Ishikawa (cell line): ENCODE results near the gene GPR84.

Source experiments
- CEBPB ChIP-seq: IDR thresholded peaks from 2 replicates; pipeline ENCODE4 v1.6.1; 2012
- CREB1 ChIP-seq: IDR thresholded peaks from 2 replicates; pipeline ENCODE4 v1.6.1; 2012; ENCODE audit warnings: low read depth
- EGR1 ChIP-seq: IDR thresholded peaks from 2 replicates; pipeline ENCODE4 v1.6.1; 2012
- EP300 ChIP-seq: IDR thresholded peaks from 2 replicates; pipeline ENCODE4 v1.6.1; 2012; ENCODE audit warnings: borderline replicate concordance
- FOXM1 ChIP-seq: IDR thresholded peaks from 2 replicates; pipeline ENCODE4 v1.6.1; 2012; ENCODE audit warnings: low read depth, borderline replicate concordance
- MAX ChIP-seq: IDR thresholded peaks from 2 replicates; pipeline ENCODE4 v1.6.1; 2012
- NFIC ChIP-seq: IDR thresholded peaks from 2 replicates; pipeline ENCODE4 v1.6.1; 2012
- RAD21 ChIP-seq: IDR thresholded peaks from 2 replicates; pipeline ENCODE4 v1.6.1; 2012; ENCODE audit warnings: low read depth
- REST ChIP-seq: IDR thresholded peaks from 2 replicates; pipeline ENCODE4 v1.6.1; 2012; ENCODE audit warnings: low read depth, mild to moderate bottlenecking
- TAF1 ChIP-seq: IDR thresholded peaks from 2 replicates; pipeline ENCODE4 v1.6.1; 2012; ENCODE audit warnings: low read depth, mild to moderate bottlenecking
- TCF12 ChIP-seq: IDR thresholded peaks from 2 replicates; pipeline ENCODE4 v1.6.1; 2012; ENCODE audit warnings: low read depth
- TEAD4 ChIP-seq: IDR thresholded peaks from 2 replicates; pipeline ENCODE4 v1.6.1; 2012
- YY1 ChIP-seq: IDR thresholded peaks from 2 replicates; pipeline ENCODE4 v1.6.1; 2012; ENCODE audit warnings: low read depth
- ZBTB7A ChIP-seq: IDR thresholded peaks from 2 replicates; pipeline ENCODE4 v1.6.1; 2012; ENCODE audit warnings: low read depth
- TF ChIP-seq, protein P1 (sequence below): IDR thresholded peaks from 2 replicates; pipeline ENCODE4 v1.6.1; 2012

Gene GPR84

DNA sequence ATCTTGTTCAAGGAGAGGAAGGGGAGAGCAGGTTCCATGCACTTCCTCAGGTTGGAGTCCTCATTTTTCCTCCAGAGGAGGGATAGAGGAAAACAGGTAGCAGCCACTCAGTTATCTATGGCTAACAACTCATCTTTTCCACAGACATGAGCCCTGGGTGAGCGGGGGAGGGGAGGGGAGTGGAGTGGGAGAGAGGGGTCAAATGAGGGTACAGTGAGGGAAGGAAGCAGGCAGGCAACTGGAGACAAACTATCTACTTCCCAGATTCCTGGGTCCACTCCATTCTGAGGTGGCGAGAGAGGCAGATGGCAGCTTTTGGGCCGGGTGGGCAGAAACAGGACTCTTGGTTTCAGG, 22.8 kb upstream of the GPR84 start:
- no peak for TF ChIP-seq FOXM1
- TF ChIP-seq NFIC, result no peak
- no peak for TF ChIP-seq RAD21
- no peak for TF ChIP-seq EGR1
- TF ChIP-seq CEBPB, result no peak
- TF ChIP-seq YY1, result no peak
- no peak for TF ChIP-seq EP300
- no peak for TF ChIP-seq TAF1
- TF ChIP-seq CREB1, result no peak
- TF ChIP-seq TEAD4, result no peak
- no peak for TF ChIP-seq REST
- no peak for TF ChIP-seq ZBTB7A
- TF ChIP-seq TCF12, result no peak
- no peak for TF ChIP-seq MAX
- TF ChIP-seq, protein P1, sequence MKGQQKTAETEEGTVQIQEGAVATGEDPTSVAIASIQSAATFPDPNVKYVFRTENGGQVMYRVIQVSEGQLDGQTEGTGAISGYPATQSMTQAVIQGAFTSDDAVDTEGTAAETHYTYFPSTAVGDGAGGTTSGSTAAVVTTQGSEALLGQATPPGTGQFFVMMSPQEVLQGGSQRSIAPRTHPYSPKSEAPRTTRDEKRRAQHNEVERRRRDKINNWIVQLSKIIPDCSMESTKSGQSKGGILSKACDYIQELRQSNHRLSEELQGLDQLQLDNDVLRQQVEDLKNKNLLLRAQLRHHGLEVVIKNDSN, result no peak

DNA sequence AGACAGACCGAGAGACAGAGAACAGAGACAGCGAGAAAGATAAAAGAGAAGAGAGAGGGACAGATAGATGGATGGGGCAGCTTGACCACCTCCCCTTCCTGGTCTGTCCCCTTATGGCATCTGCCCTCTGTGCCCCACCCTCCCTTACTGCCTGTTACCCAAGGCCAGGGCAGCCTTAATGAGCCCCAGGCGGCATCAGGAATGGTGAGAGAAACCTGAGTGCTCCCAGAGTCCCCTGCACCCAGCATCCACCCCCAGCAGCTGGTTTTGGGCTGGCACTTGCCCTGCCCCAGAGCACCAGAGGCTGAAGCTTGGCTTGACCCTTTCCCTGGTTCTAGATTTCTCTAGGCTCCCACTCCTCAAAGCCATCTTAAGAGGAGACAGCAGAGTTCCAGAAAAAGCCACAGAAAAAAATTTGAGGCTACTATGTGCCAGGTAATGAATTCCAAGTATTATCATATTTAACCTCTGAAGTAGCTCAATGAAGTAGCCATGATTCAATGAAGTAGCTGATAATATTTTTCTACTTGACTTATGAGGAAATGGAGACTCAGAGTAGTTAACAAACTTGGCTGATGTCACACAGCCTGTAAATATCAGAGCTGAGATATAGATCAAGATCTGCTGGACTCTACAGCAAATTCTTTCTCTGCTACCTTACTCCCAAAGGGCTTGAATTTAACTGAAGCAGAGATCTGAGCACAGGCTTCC, 22.3 kb upstream of the GPR84 start:
- TF ChIP-seq TAF1 (no peak), YY1 (no peak), CEBPB (no peak), MAX (no peak), CREB1 (no peak), EP300 (no peak), NFIC (no peak), TCF12 (no peak)
- TF ChIP-seq, protein P1, result no peak

DNA sequence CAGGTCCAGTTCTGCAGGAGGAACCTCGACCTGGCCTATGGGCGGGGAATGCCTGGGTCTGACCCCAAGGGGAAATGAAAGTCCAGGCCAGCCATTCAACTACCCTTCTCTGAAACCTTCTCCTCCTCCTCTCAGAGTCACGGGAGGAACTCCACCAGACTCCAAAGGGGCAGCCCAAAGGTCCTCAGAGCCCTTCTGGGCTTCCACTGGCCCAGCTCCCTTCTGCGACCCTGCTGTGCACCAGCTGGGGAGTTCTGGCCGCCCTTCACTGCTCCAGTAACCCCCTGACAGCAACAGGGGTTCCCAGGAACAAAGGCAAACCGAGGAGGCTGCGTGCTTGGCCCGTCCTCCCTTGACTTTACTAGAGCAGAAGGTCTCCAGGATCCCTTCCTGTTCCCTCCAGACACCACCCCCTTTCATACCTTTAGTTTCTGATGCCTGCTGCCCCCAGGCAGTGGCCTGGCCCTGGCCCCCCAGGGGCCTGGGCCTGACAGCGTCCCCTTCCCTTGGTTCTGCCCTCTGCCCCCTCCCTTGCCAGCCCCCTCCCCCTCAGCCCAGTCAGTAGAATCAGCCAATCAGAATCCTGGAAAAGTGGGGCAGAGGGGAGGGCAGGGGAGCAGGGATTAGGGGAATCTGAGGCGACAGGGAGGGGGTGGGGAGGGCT, 21.1 kb upstream of the GPR84 start:
- no peak for TF ChIP-seq EP300
- no peak for TF ChIP-seq CEBPB
- no peak for TF ChIP-seq EGR1
- no peak for TF ChIP-seq TCF12
- TF ChIP-seq MAX, result no peak
- TF ChIP-seq YY1, result no peak
- no peak for TF ChIP-seq TEAD4
- TF ChIP-seq FOXM1, result no peak
- no peak for TF ChIP-seq NFIC
- TF ChIP-seq CREB1, result no peak
- no peak for TF ChIP-seq TAF1
- no peak for TF ChIP-seq REST
- no peak for TF ChIP-seq ZBTB7A

DNA sequence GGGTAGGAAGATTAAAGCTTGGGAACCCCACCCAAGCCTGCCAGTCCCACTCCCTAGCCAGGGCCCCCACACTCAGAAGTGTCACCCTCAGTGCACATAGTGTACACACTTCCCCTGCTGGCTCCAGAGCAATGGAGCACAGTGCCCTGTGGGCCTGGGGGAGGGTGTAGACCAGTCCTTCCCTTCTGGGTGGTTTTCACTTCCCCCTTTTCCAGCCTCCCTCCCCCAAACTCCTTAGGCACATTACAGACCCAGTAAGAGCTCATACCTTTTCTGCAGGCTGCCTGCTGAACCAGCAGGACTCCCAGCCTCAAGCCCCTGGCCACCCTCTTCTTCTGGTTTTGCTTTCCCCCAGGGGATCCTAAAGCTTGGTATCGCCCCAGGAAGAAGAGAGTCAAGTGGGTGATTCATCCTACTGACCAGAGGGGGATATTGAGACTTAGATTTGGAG, 20.3 kb upstream of the GPR84 start, which contains the start of gene ZNF385A:
Gene ZNF385A, minus strand, starts transcription at position 143 of the 451 bp plus-strand sequence. CDS start 219 bp downstream, outside the sequence.
- TF ChIP-seq MAX, result no peak

DNA sequence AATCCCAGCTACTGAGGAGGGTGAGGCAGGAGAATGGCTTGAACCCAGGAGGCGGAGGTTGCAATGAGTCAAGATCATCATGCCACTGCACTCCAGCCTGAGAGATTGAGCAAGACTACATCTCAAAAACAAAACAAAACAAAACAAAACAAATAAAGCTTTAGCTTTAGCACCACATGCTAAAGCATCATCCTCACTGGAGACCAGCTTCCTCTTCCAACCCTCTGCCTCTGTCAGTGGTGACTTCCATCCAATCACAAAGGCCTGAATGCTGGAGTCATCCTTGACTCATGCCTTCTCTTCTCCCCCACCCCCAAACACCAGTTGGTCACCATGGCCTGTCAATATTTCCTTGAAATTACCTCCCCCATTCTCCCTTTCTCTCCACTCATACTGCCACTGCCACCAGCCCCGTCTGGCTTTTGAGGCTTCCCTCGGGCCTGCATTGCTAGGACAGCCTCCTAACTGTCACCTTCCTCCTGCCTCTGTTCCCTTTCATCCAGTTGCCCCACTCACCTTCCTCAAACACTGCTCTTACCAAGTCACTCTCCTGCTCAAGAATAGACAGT, 18.8 kb upstream of the GPR84 start:
- TF ChIP-seq ZBTB7A, result no peak
- TF ChIP-seq EP300, result no peak
- no peak for TF ChIP-seq MAX
- no peak for TF ChIP-seq RAD21
- no peak for TF ChIP-seq TAF1
- no peak for TF ChIP-seq YY1
- no peak for TF ChIP-seq CEBPB
- no peak for TF ChIP-seq CREB1
- no peak for TF ChIP-seq EGR1
- no peak for TF ChIP-seq TEAD4
- TF ChIP-seq, protein P1, result no peak
- TF ChIP-seq REST, result no peak
- TF ChIP-seq FOXM1, result no peak
- TF ChIP-seq TCF12, result no peak
- no peak for TF ChIP-seq NFIC
